HG02973 (cell line): ENCODE data around the gene CFAP91.
"Not testable (repeated sequence)": the region's sequence is repeated elsewhere in the genome, so short reads cannot be mapped to it uniquely, and the experiment has no call there.

Experiments used
- ATAC-seq: cut with Tn5 transposase; IDR thresholded peaks from one replicate; pipeline ENCODE4 v1.9.1; 2021; ENCODE audit warnings: moderate library complexity; ENCODE audit not compliant: unreplicated experiment

The CFAP91 gene

DNA sequence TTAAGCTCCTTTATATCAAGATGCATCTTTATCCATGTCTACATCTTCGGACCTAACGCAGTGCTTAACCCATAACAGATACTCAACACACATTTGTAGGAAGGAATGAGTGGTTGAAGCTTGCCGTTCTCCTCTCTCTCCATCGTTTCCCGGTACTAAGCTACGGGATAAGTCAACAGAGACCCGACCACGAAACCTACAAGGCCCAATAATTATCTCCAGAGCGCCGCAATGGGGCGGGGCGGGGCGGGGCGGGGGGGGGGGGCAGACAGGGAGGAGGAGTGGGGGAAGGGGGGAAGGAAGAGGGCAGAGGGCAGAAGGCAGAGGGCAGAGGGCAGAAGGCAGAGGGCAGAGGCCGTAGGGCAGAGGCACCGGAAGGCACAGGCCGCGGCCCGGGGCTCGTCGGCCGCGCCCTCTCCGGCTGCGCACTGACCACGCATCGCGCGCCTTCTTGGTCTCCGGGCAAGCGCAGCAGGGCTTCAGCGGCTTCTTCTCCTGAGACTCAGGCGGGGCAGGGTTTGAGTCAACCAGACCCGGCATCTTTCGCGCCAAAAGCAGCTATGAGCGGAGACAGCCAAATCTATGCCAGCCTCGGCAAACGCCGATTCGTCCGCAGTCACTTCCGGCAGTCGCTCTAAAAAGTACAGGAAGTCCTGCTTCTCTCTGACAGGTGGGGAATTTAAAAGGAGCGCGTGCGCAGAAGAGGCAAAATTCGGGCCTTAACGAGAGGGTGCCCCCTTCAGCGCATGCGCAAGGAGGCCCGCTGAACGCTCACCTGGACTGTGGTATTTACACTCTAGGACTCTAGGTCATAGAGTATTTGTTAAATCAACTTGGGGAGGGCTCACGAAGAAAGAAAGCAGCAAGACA lies 25.8 kb upstream of the CFAP91 start, which contains the start of gene COX17:
COX17 (minus strand) TSS at position 636 of the 870 bp plus-strand sequence; CDS start at position 540, 96 bp downstream.
- peak; percentile 85 for ATAC-seq

DNA sequence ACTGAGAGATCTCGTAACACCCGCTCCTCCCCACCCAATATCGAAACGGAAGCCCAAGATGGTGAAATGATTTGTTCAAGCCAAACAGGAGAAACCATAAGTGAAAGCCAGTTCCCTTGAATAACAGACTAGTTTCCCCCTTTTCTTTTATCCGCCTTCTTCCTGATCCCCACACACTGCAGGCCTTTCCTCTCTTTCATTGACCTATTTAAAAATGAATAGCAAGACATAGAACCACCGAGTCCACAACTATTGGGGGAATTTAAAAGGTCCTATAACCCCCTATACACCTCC lies 25.2 kb upstream of the CFAP91 start:
- no peak for ATAC-seq

DNA sequence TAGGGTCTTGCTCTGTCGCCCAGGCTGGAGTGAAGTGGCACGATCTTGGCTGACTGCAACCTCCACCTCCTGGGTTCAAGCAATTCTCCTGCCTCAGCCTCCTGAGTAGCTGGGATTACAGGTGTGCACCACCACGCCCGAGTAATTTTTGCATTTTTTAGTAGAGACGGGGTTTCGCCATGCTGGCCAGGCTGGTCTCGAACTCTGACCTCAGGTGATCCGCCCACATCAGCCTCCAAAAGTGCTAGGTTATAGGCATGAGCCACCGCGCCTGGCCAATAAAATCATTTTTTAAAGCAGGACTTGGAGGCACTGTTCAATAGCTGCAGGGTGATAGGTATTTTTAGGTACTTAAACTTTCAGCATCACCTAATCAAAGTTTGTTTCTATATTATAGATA lies 24.6 kb upstream of the CFAP91 start:
- ATAC-seq = not testable (repeated sequence)

DNA sequence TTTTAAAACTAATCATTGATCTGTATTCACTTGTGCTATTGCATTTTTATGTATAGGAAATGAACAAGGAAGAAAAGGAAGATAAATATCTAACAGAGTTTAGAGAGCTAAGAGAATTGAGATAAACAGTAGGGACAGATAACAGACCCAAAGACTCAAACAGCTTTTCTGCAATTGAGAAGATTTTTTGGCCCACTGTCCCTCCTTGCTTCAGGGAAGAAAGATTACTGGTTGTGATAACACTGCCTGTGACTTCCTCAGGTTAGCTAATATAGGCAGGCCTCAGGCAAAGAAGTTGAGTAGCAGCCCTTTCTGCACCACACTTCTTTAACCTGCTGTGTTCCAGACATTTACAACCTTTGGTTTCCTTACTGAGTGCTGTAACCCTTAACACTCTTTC lies 22.9 kb upstream of the CFAP91 start:
- ATAC-seq = no peak

- ATAC-seq = no peak
Observed at GRCh38 chr3:119681279-119681678, 21.5 kb upstream of the CFAP91 start.

DNA sequence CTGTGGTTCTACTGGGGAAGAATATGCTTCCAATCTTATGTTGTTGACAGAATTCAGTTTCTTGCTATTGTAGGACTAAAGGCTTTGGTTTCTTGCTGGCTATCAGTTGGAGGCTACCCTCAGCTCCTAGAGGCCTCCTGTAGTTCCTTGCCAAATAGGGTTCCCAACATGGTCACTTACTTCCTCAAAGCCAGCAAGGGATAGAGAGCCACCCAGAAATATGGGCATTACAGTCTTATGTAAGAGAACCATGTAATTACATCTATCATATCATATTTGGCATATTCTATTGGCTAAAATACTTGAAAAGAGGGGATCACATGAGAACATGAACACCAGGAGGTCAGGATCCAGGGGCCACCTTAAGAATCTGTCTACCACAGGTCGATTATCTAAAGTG lies 19.4 kb upstream of the CFAP91 start:
- no peak for ATAC-seq

- no peak for ATAC-seq
Observed at GRCh38 chr3:119690043-119690656, 12.7 kb upstream of the CFAP91 start.

- ATAC-seq = no peak
Observed at GRCh38 chr3:119695480-119695879, 7.3 kb upstream of the CFAP91 start.

DNA sequence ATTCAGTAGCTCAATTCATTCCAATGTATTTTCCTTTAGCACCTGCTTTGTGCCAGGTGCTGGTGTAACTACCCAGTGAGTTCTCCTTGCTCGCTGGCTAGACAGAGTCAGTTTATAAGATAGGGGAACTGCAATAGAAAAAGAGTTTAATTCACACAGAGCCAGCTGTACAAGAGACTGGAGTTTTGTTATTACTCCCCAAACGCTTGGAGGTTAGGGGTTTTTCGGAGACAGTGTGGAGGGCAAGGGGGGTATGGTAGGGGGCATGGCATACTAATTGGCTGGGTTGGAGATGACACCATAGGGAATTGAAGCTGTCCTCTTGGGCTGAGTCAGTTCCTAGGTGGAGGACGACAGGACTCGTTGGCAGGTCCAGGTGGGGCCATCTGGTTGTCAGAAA lies 5.4 kb upstream of the CFAP91 start:
- peak; percentile 52 for ATAC-seq

- peak; percentile 34 for ATAC-seq
Observed at GRCh38 chr3:119700269-119700919, 2.4 kb upstream of the CFAP91 start.

GRCh38 chr3:119700920-119701734 lies 1.7 kb upstream of the CFAP91 start:
- ATAC-seq = no peak

DNA sequence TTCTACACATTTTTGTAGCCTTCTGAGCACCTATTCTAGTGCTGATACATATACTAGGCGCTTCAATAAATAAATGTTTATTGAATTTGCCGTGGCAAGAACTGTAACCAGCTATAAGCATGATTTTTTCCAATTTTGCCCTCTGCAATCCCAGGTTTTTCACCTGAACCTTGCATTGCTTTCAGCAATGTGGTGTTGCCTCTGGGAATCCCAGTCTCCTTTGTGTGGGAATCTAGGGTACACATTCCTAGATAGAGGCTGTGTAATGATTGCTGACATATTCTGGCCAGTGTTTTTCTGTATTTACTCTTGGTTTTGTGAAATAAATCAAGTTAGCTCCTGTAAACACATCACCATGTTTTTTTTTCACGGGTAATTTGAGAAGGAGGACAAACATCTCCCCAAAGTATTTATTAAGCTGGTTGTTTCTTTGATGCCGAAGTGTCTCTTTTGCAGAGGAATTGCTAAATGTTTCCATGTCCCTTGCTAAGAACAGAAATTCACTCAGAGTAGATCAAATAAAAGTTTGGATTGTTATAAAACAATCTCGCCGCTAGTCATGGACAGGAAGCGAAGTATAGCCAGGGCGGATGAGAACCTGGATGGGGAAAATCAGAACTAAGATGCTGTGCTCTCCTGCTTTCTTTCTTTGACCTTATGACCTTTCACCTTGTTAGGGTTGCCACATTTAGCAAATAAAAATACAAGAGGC lies 1.2 kb downstream of the CFAP91 start:
- ATAC-seq = no peak

GRCh38 chr3:119715105-119715504 lies 12.3 kb downstream of the CFAP91 start:
- ATAC-seq = no peak

- no peak for ATAC-seq
Observed at GRCh38 chr3:119716998-119717397, 14.2 kb downstream of the CFAP91 start.

DNA sequence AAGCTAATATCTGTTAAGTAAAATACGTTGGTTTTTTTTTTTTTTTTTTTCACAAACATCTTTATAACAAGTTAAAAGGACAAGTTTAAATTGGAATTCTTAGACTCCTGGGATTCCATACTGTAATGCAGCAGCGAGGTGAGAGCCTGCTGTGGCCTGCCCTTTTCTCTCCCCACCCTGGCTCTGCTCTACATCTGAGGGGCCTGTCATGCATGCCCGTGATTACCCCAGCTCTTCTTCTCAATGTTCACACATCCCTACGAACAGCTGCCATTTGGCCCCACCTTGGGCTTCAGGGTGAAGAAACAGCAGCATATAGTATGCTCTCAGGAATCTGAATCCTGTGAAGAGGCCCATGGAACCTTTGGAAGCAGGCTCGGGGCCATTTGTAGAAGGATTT lies 14.7 kb downstream of the CFAP91 start:
- ATAC-seq = no peak

DNA sequence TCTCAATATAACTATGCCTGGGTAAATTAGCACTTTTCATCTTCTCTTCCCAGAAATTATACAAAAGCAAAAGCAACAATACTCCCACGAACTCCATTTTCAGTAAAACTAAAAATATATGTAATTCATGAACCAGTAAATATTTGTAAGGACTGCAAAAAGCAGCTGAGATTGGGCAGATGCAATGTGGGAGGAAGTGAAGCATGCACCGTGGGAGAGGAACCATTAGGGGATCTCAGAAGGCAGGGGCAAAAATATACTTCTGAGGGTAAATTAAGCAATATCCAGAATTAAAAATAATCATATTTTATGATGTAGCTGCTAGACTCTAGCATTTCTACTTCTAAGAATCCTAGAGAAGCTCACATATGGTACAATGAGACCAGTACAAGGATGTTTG lies 20.2 kb downstream of the CFAP91 start:
- ATAC-seq = no peak

DNA sequence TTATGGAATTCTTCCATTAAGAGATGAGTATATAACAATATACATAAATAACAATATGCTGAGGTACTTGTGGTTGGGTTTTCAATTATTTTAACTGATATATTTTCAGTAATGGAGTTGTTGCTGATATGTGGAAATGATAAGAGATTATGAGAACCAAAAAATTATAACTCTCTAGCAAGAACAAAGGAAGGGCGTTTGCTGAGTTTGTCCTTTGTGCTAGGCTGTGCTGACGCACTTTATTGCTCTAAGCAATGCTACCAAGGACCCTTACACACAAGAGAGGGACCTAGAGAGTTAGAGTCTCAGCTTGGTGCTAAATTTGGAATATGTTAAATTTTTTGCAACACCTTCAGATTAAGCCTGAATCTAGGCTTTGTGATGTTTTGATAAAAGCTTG lies 24.1 kb downstream of the CFAP91 start:
- ATAC-seq = no peak

DNA sequence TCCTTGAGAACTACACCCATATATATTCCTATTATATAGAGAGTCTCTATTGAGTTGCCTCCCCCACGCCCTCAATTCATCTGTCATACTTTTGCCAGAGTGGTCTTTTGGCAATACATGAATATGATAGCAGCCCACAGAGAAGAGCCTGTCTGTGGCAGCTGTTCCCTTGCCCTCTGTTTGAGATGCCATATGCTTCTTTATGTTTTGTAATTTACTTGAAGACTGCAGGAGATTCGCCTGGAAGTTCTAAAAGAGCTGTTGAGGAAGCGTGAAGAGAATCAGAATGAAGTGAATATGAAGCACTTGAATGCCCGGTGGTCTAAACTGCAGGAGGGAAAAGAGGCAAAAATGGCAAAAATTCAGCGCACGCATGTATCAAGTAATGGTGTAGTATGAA lies 27.2 kb downstream of the CFAP91 start:
- no peak for ATAC-seq

DNA sequence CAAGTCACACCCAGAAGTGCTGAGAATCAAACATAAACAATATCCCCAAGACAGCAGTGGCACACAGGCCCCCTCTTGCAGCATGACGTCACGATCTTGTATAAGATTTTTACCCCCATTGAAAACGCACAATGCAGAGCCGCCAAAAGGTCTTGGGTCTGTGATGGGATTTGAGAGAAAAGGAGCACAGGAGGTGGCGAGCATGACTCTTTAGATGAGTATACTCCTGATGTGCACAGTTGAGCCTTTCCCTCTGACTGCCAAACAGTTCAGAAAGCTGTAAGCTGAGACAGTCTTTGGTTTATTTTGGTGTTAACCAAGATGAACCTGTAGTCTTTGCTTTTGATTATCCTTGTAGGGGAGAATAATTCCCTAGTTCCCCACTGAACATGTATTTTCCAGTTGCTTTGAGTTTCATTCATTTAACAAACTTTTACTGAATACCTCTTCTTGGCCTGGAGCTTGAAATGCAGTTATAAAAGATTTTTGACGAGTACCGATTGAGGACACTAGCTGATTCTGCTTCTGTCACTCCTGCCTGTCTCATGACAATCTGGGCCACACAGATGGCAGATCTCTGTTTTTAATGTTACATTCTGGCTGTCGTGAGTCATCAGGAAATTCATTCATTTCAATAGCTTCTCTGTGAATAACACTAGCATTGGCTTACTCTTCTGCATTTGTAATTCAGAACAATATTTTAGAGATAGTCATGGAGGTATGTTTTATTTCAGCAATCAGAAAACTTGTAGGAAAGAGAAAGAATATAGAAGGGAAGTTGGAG lies 28.9 kb downstream of the CFAP91 start:
- no peak for ATAC-seq

GRCh38 chr3:119733812-119734211 lies 31.0 kb downstream of the CFAP91 start:
- no peak for ATAC-seq
